Measurements from ENCODE around the gene R3HDM2.

Gene R3HDM2

GRCh38 chr12:57266681-57267080 lies 164.2 kb downstream of the R3HDM2 start:
- DNase-seq (ENCODE audit: low read depth), result no peak

DNA sequence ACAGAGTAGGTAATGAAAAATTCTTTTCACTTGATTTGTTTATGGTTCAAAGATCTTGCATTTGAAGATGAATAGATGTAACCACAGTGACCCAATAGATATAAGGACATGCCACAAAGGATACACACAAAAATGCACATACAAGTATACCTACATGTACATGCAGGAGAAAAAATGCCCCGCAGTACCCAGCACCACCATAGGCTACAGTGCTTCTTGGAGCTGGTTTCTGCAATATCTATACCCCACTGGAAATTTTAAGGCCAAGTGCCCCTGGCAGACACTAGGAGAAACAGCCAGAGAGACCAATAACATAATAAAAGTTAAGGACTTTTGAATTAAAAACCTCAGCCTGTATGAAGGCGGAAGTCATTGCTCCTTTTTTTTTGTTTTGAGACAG lies 167.7 kb downstream of the R3HDM2 start:
- DNase-seq (ENCODE audit: low read depth), result no peak

DNA sequence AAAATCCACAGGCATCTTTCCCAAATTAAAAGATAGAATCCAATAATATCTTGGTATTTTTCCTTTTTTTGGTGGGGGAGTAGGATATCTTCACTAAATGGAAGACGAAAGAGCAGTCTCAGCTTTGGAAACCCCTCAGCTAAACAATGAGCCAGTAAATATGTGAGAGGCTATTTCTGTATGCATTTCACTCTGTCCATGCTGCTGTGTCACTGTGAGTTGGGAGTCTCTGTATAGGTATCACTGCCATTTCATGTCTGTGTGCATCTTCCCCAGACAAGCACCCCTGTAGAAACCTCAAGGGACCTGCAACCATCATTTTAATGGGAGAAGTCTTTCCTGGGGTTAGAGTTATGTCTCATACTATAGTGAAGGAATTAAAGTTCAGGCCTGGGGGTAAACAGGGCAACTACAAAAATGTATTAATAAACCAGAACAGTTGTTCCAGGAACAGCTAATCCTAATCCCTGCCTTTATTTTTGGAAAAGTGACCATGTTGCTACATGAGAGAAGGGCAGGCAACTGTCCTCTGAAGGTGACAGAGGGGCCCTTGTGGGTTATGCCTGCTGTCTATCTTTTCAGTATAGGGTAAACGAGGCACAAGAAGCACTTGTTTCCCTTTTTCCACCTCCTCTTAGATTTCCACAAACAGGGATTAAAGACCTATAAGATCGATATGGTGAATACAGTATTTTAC lies 168.6 kb downstream of the R3HDM2 start:
- no peak for DNase-seq (ENCODE audit: low read depth)

GRCh38 chr12:57261428-57261865 lies 169.4 kb downstream of the R3HDM2 start:
- no peak for DNase-seq (ENCODE audit: low read depth)

DNA sequence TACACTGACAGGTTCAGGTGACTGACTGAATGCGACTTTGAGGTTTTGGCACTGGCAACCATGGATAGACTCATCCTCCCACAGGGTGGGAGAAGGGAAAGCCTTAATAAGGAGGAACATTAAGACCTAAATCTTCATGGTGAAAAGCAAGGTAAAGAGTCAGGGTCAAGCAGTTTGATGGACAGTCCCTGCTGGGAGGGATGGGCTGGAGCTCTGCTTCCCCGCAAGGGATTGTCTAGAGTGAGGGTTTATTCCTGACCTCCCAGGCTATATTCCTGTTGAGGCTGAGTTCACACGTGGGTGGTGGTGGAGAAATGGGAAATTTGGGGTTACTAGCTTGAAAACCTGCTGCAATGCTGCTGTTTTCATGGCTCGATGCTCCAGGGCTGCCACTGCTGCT lies 170.5 kb downstream of the R3HDM2 start:
- no peak for DNase-seq (ENCODE audit: low read depth)

DNA sequence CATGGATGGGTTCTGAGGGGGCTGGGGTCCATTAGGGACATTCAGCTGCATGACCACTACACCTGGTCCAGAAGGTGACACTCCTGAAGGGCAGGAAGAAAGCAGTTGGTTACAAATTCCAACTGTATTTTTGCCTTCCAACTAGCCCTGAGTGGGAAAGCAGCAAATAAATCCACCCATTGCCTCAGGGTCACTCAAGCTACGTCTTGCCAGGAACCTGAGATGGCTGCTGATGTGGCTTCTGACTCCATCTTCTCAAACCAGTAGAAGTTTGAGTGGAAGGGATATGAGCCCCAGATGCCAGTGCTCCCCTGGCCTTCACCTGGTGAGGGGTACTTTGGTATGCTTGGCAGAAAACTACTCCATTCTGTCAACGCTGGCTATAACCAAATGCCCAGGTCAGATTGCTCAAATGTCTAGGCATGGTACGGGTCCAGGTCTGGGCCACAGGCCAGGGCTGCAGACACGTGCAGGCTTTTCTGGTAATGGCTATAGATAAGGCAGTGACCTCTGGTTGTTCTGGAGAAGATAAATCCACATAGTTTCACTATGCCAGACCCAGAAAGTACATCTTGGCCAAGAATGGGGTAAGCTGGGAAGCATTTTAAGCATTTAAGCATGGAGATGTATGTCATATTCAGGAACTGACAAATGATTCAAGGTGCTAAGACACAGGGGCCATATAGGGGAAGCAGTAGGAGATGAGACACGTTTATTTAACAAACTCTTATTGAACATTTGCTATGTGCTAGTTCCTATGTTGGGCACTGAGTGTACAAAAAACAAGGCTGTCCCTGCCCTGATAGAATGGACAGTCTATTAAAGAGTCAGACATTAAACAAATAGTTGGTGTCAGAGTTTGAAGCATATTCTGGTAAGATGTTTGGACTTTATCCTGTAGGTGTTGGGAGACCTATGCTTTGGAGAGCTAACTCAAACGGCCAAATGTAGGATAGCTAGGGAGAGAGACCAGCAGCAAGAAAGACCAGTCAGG lies 171.6 kb downstream of the R3HDM2 start:
- no peak for DNase-seq (ENCODE audit: low read depth)

GRCh38 chr12:57255916-57256315 lies 174.9 kb downstream of the R3HDM2 start:
- DNase-seq (ENCODE audit: low read depth), result no peak

GRCh38 chr12:57254506-57255280 lies 176.2 kb downstream of the R3HDM2 start:
- DNase-seq (ENCODE audit: low read depth), result no peak

DNA sequence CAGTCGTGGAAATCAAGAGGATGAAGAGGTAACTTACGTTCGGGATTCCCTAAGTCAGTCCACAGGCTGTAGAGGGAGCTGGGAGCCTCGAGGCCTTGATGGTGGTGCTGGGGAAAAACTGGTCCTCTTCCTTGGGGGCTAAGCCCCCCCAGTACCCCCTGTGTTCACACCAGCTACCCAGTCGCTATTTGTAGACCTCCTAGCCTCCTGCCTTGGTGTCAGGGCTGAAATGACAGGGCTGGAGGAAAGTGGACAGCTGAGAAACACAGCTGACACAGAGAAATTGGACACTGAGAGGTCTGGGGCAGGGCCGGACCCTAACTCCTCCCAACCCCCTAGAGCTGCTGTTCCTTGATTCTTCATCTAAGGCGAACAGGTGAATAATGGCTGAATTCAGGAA lies 179.9 kb downstream of the R3HDM2 start, which contains the start of gene STAC3:
Gene STAC3, minus strand, starts transcription at position 232 of the 400 bp plus-strand sequence. CDS start 1,551 bp downstream, outside the sequence.
- DNase-seq (ENCODE audit: low read depth), result no peak

DNA sequence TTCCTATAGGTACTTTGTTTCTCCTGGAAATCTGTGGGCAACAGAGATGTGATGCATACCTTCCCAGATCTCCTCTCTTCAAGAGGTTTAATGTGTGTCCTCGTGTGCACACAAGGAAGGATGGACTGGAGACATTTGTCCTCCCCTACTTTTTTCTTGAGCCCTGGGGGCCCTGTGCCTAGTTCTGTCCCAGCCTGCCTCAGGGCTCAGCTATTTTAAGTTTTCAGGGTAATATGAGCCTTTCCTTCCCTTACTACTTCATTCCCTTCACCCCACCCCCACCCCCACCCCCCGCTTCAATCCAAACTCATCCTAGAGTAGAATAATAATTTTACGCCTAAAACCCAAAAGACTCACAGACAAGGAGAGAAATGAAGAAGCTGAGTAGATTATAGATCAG lies 180.3 kb downstream of the R3HDM2 start:
- no peak for DNase-seq (ENCODE audit: low read depth)

DNA sequence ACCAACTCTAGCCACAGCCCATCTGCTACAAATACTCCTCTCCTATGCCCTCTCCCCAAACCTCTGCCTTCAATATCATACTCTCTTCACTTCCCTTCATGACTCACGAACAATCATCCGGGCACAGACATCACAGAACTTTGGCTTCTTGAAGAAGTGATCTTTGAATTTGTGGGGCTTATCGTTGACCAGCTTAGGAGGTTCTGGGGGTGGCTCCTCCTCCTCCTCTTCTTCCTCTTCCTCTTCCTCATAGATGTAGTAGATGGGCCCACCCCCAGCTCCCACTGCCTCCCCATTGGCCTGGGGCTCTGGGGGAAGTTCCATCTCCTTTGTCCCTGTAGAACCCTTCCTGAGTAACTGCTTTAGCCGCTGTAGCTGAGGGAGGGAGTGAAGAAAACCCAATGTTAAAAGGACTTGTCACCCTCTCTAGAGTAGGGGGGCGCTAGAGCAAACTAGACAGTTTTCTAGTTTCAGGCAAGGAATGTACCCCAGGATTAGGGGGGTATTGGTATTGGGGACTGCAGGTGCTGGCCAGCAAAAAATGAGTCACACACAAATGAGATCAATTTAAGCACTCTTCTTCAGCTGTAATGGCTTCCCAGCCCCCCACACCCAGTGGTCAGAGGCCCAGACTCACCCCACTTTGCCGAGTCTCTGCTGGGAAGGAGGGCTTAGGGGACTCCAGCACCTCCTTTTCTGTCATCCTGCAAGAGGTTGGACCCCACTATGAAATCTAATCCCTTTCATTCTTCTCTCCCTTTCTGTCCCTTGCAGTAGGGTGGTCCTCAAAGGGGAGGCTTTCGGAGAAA lies 181.7 kb downstream of the R3HDM2 start:
- DNase-seq (ENCODE audit: low read depth), result peak; percentile 80

DNA sequence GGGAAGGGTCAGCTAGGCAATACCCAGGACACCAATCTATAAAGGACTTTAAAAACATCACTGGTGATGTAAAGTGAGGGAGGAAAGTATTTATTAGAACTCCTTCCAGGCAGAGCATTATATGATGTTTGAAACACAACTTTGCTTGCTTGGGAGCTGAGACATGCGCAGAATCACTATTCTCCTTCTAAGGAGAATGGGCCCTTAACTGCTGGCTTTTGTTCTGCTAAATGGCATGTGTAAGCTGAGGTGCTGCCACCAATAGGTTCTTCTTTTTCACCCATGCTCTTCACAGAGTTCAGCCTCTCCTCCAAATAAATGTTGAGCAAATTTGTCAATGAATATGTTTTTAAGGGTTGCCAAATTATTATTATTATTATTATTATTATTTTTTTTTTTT lies 183.8 kb downstream of the R3HDM2 start:
- DNase-seq (ENCODE audit: low read depth), result no peak

DNA sequence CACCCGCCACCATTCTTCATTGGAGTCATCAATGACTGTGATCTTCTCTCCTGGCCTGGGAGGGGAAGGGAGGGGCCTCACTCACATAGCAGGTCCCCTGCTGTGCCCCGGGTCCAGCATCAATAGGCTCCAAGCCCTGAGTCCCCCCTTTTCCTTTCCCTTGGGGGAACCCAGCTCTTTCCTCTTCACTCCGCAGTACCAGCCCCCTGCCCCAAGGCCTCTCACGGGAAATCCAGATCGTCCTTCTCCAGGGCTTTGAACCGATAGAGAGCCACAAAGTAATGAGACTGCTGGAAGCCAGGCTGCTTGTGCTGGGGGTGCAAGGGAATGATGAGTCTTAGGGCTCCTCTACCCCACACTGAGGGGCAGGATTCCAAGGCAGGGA lies 186.5 kb downstream of the R3HDM2 start:
- no peak for DNase-seq (ENCODE audit: low read depth)

DNA sequence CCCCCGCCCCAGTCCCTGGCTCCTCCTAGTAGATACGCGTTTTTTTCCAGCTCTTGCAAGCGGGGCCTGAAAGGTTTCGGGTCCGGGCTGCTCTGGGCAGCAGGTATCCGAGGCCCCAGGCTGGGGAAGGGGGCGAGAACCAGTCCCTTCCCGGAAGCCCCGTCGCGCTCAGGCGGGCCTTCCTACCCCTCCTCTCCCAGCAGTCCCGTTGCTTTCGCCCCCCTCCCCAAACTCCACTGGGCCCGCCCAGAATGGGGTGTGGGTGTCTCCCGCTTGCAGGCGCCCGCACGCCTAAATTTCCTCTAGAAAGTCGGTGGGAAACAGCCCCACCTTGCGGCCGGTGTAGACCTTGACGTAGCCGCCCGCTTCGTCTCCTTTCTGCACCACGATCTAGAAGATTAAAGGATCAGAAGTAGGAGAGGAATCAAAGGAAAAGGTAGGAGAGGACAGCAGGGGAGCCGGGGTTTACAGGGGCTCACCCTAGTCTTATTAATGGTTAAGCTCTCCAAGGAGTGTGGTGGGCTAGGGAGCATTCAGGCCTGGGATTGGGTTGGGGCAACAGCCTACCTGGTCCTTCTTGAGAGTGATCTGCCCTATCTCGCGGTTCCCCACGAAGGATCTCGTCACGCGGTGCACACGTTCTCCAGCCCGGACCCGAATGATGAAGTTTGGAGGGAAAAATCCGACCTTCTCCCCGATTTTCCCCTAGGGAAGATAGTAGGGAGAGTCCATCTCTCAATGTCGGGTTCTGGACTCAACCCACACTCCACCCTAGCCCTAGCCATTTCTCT lies 187.1 kb downstream of the R3HDM2 start:
- DNase-seq (ENCODE audit: low read depth), result no peak

GRCh38 chr12:57242691-57243454 lies 188.0 kb downstream of the R3HDM2 start:
- DNase-seq (ENCODE audit: low read depth), result no peak

GRCh38 chr12:57242329-57242690 lies 188.5 kb downstream of the R3HDM2 start:
- DNase-seq (ENCODE audit: low read depth), result no peak

- DNase-seq (ENCODE audit: low read depth), result no peak
These were observed 189.2 kb downstream of the R3HDM2 start for GRCh38 chr12:57241402-57242310.

DNA sequence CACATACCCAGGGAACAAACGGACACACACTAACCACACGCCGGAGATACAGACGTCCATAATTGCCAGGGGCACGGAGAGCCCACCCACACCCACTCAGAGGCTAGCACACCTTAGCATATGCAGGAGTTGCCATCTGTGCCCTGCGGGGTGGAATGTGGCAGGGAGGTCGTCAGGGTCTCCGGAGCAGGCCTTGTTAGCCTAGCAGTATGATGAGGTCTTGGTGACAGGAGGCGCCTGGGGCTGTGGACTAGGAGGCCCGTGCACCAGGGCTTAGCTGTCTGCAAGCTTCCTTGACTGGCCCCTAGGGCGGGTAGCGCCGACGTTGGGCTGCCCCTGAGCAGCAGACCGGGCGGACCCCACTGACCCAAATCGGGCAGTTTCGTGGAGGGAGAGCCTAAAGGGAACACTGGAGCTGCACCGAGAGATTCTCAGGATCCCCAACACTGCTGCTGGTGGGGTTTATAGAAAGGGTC lies 189.9 kb downstream of the R3HDM2 start:
- no peak for DNase-seq (ENCODE audit: low read depth)
